HCT116 (cell line): ENCODE results near the gene SERINC5.

Experiments
- CEBPB ChIP-seq: IDR thresholded peaks from 2 replicates; pipeline ENCODE4 v1.6.1; 2012; ENCODE audit warnings: low read depth
- EZH2 ChIP-seq: fragments of 200-600 bp; sonication (generic); IDR thresholded peaks from 2 replicates; pipeline ENCODE4 v1.6.1; 2017; ENCODE audit warnings: antibody characterized with exemption, mixed run types
- TF ChIP-seq, protein P1 (sequence below), 3 experiments: fragments of 200-600 bp in 1 of 3; sonication (generic) in 1 of 3; IDR thresholded peaks in 2 of 3; conservative IDR thresholded peaks in 1 of 3; 2 replicates each; pipeline ENCODE4 v1.5.1; 2012 to 2017; ENCODE audit warnings: low read depth in 2 of 3, low read length in 2 of 3, antibody characterized with exemption in 1 of 3, borderline replicate concordance in 1 of 3, control low read depth in 1 of 3, mild to moderate bottlenecking in 1 of 3, mixed read lengths in 1 of 3, mixed run types in 1 of 3, moderate library complexity in 1 of 3; ENCODE audit not compliant: insufficient read depth in 1 of 3

GRCh38 chr5:80240368-80240986 lies 15.4 kb downstream of the SERINC5 start:
- TF ChIP-seq EZH2 (no peak), CEBPB (no peak)
- TF ChIP-seq, protein P1, sequence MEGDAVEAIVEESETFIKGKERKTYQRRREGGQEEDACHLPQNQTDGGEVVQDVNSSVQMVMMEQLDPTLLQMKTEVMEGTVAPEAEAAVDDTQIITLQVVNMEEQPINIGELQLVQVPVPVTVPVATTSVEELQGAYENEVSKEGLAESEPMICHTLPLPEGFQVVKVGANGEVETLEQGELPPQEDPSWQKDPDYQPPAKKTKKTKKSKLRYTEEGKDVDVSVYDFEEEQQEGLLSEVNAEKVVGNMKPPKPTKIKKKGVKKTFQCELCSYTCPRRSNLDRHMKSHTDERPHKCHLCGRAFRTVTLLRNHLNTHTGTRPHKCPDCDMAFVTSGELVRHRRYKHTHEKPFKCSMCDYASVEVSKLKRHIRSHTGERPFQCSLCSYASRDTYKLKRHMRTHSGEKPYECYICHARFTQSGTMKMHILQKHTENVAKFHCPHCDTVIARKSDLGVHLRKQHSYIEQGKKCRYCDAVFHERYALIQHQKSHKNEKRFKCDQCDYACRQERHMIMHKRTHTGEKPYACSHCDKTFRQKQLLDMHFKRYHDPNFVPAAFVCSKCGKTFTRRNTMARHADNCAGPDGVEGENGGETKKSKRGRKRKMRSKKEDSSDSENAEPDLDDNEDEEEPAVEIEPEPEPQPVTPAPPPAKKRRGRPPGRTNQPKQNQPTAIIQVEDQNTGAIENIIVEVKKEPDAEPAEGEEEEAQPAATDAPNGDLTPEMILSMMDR (IDR thresholded peaks at IDR 0.05 in 2 of 3, conservative IDR thresholded peaks at IDR 0.05 in 1 of 3; ENCODE audit: borderline replicate concordance in 1 of 3, insufficient read depth in 1 of 3, low read depth in 2 of 3, low read length in 2 of 3), result no peak
